GM12891 (cell line): ENCODE data around the gene HID1.
A peak's percentile ranks its signal among the peaks of the same experiment; 100 is the strongest.
"Not testable (repeated sequence)": the region's sequence is repeated elsewhere in the genome, so short reads cannot be mapped to it uniquely, and the experiment has no call there.

Experiments
- DNase-seq: peaks from one replicate; pipeline ENCODE4 v3.0.0; 2011; ENCODE audit warnings: low spot score; ENCODE audit not compliant: insufficient read length
- FAIRE-seq: peaks from 2 replicates; lab custom pipeline; 2011; peaks lifted over from hg19 to GRCh38; lab: Jason Lieb, UNC
- PAX5 ChIP-seq: IDR thresholded peaks from 2 replicates; pipeline ENCODE4 v1.6.1; 2011; ENCODE audit warnings: low read length, moderate library complexity, mild to moderate bottlenecking; ENCODE audit not compliant: insufficient read depth, severe bottlenecking
- POLR2A ChIP-seq: IDR thresholded peaks from 2 replicates; pipeline ENCODE4 v1.6.1; 2011; ENCODE audit warnings: low read depth, low read length, control low read depth
- POLR2AphosphoS5 ChIP-seq: IDR thresholded peaks from 2 replicates; pipeline ENCODE4 v1.6.1; 2011; ENCODE audit warnings: low read depth, low read length, control low read depth
- POU2F2 ChIP-seq: IDR thresholded peaks from 2 replicates; pipeline ENCODE4 v1.6.1; 2011; ENCODE audit warnings: low read depth, mild to moderate bottlenecking, control low read depth, low read length, moderate library complexity
- SPI1 ChIP-seq: IDR thresholded peaks from 2 replicates; pipeline ENCODE4 v1.6.1; 2011; ENCODE audit warnings: low read depth, low read length, control low read depth
- TAF1 ChIP-seq: IDR thresholded peaks from 2 replicates; pipeline ENCODE4 v1.6.1; 2011; ENCODE audit warnings: low read depth, low read length, control low read depth

The HID1 gene

GRCh38 chr17:74998783-74999182 lies 26.2 kb upstream of the HID1 start:
- no peak for FAIRE-seq

GRCh38 chr17:74995847-74996246 lies 23.3 kb upstream of the HID1 start:
- DNase-seq (no peak), FAIRE-seq (no peak)
- TF ChIP-seq POU2F2 = no peak
- no peak for TF ChIP-seq TAF1
- TF ChIP-seq PAX5 = no peak
- no peak for TF ChIP-seq POLR2A
- no peak for TF ChIP-seq POLR2AphosphoS5
- no peak for TF ChIP-seq SPI1

More at GRCh38 chr17:74998783-74999182, 26.2 kb upstream of the HID1 start:
- DNase-seq = no peak
- TF ChIP-seq POU2F2 = no peak
- TF ChIP-seq POLR2A = no peak
- no peak for TF ChIP-seq POLR2AphosphoS5
- TF ChIP-seq PAX5 = no peak
- no peak for TF ChIP-seq TAF1
- TF ChIP-seq SPI1 = no peak

- FAIRE-seq (no peak), DNase-seq (no peak)
- no peak for TF ChIP-seq POU2F2
- TF ChIP-seq POLR2A = no peak
- TF ChIP-seq POLR2AphosphoS5 = no peak
- TF ChIP-seq SPI1 = no peak
- TF ChIP-seq TAF1 = no peak
- no peak for TF ChIP-seq PAX5
These were observed 21.9 kb upstream of the HID1 start for GRCh38 chr17:74994440-74994839.

GRCh38 chr17:74992223-74992622 lies 19.7 kb upstream of the HID1 start:
- TF ChIP-seq SPI1 (peak; percentile 40), TAF1 (no peak)
- no peak for FAIRE-seq
- DNase-seq = no peak

- FAIRE-seq (no peak), DNase-seq (no peak)
- no peak for TF ChIP-seq POU2F2
- no peak for TF ChIP-seq POLR2AphosphoS5
- TF ChIP-seq TAF1 = no peak
- no peak for TF ChIP-seq SPI1
- no peak for TF ChIP-seq POLR2A
- TF ChIP-seq PAX5 = no peak
These were observed 18.1 kb upstream of the HID1 start for GRCh38 chr17:74990581-74991105.

- no peak for DNase-seq
- TF ChIP-seq POU2F2 = no peak
- no peak for TF ChIP-seq POLR2AphosphoS5
- no peak for TF ChIP-seq SPI1
- TF ChIP-seq POLR2A = no peak
- no peak for TF ChIP-seq TAF1
- TF ChIP-seq PAX5 = no peak
- FAIRE-seq = no peak
These were observed 15.6 kb upstream of the HID1 start for GRCh38 chr17:74987909-74988711.

GRCh38 chr17:74987418-74987908 lies 14.9 kb upstream of the HID1 start, which contains the start of gene CDR2L:
TSS of gene CDR2L (plus strand) at chr17:74987632. CDS start at chr17:74988044, 412 bp downstream.
- peak; percentile 90 for DNase-seq
- peak; percentile 88 for FAIRE-seq
- TF ChIP-seq POU2F2 (peak; percentile 88; the same call in 1 of the 2 replicates), TAF1 (no peak)

- DNase-seq = no peak
- no peak for FAIRE-seq
These were observed 13.6 kb upstream of the HID1 start for GRCh38 chr17:74986206-74986576.

GRCh38 chr17:74982663-74983313 lies 10.2 kb upstream of the HID1 start:
- FAIRE-seq, DNase-seq: not testable (repeated sequence)

More at GRCh38 chr17:74986206-74986576, 13.6 kb upstream of the HID1 start:
- TF ChIP-seq POLR2AphosphoS5 (no peak), POU2F2 (no peak), SPI1 (no peak), TAF1 (no peak), PAX5 (no peak), POLR2A (no peak)
